Measurements from ENCODE around the gene TTC39C.

- TF ChIP-seq CTCF (conservative IDR thresholded peaks at IDR 0.05) (no peak), ZFX (IDR thresholded peaks at IDR 0.05) (no peak)
Observed at GRCh38 chr18:23977103-23977502, 37.5 kb upstream of the TTC39C start.
